Mesothelial cell of epicardium (in vitro differentiated cells): ENCODE results near the gene PLA2G4E. TPM values are rescaled to one million over a fixed set of nuclear protein-coding genes. Genes with fewer than 3 reads are reported as not detected.

Source experiments
- DNase-seq, 2 experiments: peaks; one replicate each; pipeline ENCODE4 v3.0.0; 2021; ENCODE audit warnings: low spot score in 2 of 2; ENCODE audit not compliant: unreplicated experiment in 2 of 2
- H3K27ac Mint-ChIP-seq: 2 replicates; pipeline ENCODE4 v1.8.0; 2021; ENCODE audit warnings: mixed read lengths
- H3K27me3 Mint-ChIP-seq: 2 replicates; pipeline ENCODE4 v1.8.0; 2021; ENCODE audit warnings: low read depth, mixed read lengths
- H3K36me3 Mint-ChIP-seq: 2 replicates; pipeline ENCODE4 v1.8.0; 2021; ENCODE audit warnings: mixed read lengths
- H3K4me1 Mint-ChIP-seq: 2 replicates; pipeline ENCODE4 v1.8.0; 2021; ENCODE audit warnings: mixed read lengths
- H3K4me3 Mint-ChIP-seq: 2 replicates; pipeline ENCODE4 v1.8.0; 2021; ENCODE audit warnings: mild to moderate bottlenecking, moderate library complexity, mixed read lengths
- H3K9me3 Mint-ChIP-seq: 2 replicates; pipeline ENCODE4 v1.8.0; 2021; ENCODE audit warnings: mixed read lengths
- CTCF ChIP-seq: fragments of 200-600 bp; sonication (generic); IDR thresholded peaks from one replicate; pipeline ENCODE4 v1.5.0; 2021; ENCODE audit warnings: antibody characterized with exemption; ENCODE audit not compliant: unreplicated experiment
- total RNA-seq: library from RNA; stranded (reverse); gene quantifications from 3 replicates; pipeline ENCODE4 v1.2.1, GENCODE V29; 2021

The PLA2G4E gene
- total RNA-seq, 1 donor from 2014 or later = not detected

GRCh38 chr15:41974041-41974440, 46.8 kb downstream of the PLA2G4E start:
- Mint-ChIP-seq H3K36me3 (no peaks in the 10 kb centered on the region), H3K4me3 (no peak overlapping the region), H3K9me3 (no peaks in the 10 kb centered on the region), H3K4me1 (peaks cover 19% of the 10 kb centered on the region), H3K27me3 (no peaks in the 10 kb centered on the region), H3K27ac (no peak overlapping the region)
- no peak for DNase-seq
- TF ChIP-seq CTCF = no peak

- H3K27ac Mint-ChIP-seq = peak within 1 kb of the TSS; percentile 97
- TF ChIP-seq CTCF = no peak
- peak within 1 kb of the TSS; percentile 83 for H3K4me3 Mint-ChIP-seq
- H3K9me3 Mint-ChIP-seq = no peaks in the 10 kb centered on the region
- no peaks in the 10 kb centered on the region for H3K27me3 Mint-ChIP-seq
- peak; percentile 91 to 94 for DNase-seq
- H3K36me3 Mint-ChIP-seq = no peaks in the 10 kb centered on the region
- H3K4me1 Mint-ChIP-seq = peaks cover 24% of the 10 kb centered on the region
Measured at GRCh38 chr15:41972253-41973242, 48.3 kb downstream of the PLA2G4E start, which contains the start of gene EHD4. Gene EHD4, minus strand, starts transcription at chr15:41972557. Its CDS starts 63 bp downstream, at chr15:41972494.

GRCh38 chr15:41971895-41972252, 49.0 kb downstream of the PLA2G4E start:
- Mint-ChIP-seq H3K27me3 (no peaks in the 10 kb centered on the region), H3K27ac (peak overlapping the region; percentile 90), H3K4me1 (peaks cover 24% of the 10 kb centered on the region), H3K4me3 (peak overlapping the region; percentile 83), H3K36me3 (no peaks in the 10 kb centered on the region), H3K9me3 (no peaks in the 10 kb centered on the region)
- DNase-seq = no peak
- TF ChIP-seq CTCF = no peak

- Mint-ChIP-seq H3K27me3 (no peaks in the 10 kb centered on the region), H3K9me3 (no peaks in the 10 kb centered on the region), H3K4me1 (peaks cover 24% of the 10 kb centered on the region), H3K27ac (peak overlapping the region; percentile 90), H3K4me3 (peak overlapping the region; percentile 83), H3K36me3 (no peaks in the 10 kb centered on the region)
- no peak for TF ChIP-seq CTCF
- DNase-seq = peak in 1 of 2 experiments; percentile 54
Measured at GRCh38 chr15:41971089-41971894, 49.5 kb downstream of the PLA2G4E start.

GRCh38 chr15:41970456-41970855, 50.4 kb downstream of the PLA2G4E start:
- TF ChIP-seq CTCF = no peak
- no peak for DNase-seq
- Mint-ChIP-seq H3K9me3 (no peaks in the 10 kb centered on the region), H3K27ac (peak overlapping the region; percentile 15), H3K27me3 (no peaks in the 10 kb centered on the region), H3K4me3 (no peak overlapping the region), H3K36me3 (no peaks in the 10 kb centered on the region), H3K4me1 (peaks cover 29% of the 10 kb centered on the region)
